Breast epithelium (tissue), 3 donors: ENCODE data around the gene ZNF688.

Experiments used
- POLR2A ChIP-seq: fragments of 450-650 bp; IDR thresholded peaks from one replicate; pipeline ENCODE4 v1.6.1; 2016; ENCODE audit warnings: antibody characterized with exemption, mild to moderate bottlenecking, moderate library complexity
- POLR2AphosphoS5 ChIP-seq, 3 donors: sonication (generic); formaldehyde crosslinking; IDR thresholded peaks; one replicate each; pipeline ENCODE4 v1.6.1; 2017; ENCODE audit warnings: antibody characterized with exemption in 3 of 3
- TF ChIP-seq, protein P1 (sequence below), 3 donors: fragments of 450-650 bp; IDR thresholded peaks; one replicate each; pipeline ENCODE4 v1.5.1; 2016 to 2017; ENCODE audit warnings: antibody characterized with exemption in 3 of 3, mild to moderate bottlenecking in 3 of 3, moderate library complexity in 3 of 3

DNA sequence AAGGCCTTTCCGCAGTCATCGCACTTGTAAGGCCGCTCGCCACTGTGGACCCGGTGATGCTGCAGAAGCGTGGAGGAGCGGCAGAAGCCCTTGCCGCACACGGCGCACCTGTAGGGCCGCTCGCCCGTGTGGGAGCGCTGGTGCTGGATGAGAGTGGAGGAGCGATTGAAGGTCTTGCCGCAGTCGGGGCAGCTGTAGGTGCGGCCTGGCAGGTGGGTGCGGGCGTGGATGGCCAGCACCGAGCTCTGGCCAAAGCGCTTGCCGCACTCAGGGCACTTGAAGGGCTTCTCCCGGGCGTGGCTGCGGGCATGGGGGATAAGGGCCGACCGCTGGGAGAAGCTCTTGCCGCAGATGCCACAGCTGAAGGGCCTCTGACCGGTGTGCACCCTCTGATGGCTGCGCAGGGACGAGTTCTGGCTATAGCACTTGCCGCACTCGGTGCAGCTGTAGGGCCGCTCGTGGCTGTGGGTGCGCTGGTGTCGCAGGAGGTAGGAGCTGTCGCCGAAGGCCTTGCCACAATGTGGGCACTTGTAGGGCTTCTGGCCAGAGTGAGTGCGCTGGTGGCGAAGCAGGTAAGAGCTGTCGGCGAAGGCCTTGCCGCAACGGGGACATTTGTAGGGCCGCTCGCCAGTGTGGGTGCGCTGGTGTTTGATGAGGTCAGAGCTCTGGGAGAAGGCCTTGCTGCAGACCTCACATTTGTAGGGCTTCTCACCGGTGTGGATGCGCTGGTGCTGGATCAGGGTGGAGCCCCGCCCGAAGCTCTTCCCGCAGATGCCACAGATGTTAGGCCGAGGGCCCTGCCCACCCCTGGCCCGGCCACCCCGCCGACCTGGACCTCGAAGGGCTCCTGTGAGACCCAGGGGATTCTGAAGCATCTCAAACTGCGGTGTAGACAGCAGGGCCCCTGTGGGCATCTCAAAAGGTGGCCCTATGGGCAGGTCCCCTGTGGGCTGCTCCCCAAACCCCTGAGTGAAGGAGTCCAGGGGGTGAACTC lies 46.6 kb downstream of the ZNF688 start:
- TF ChIP-seq, protein P1, sequence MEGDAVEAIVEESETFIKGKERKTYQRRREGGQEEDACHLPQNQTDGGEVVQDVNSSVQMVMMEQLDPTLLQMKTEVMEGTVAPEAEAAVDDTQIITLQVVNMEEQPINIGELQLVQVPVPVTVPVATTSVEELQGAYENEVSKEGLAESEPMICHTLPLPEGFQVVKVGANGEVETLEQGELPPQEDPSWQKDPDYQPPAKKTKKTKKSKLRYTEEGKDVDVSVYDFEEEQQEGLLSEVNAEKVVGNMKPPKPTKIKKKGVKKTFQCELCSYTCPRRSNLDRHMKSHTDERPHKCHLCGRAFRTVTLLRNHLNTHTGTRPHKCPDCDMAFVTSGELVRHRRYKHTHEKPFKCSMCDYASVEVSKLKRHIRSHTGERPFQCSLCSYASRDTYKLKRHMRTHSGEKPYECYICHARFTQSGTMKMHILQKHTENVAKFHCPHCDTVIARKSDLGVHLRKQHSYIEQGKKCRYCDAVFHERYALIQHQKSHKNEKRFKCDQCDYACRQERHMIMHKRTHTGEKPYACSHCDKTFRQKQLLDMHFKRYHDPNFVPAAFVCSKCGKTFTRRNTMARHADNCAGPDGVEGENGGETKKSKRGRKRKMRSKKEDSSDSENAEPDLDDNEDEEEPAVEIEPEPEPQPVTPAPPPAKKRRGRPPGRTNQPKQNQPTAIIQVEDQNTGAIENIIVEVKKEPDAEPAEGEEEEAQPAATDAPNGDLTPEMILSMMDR (IDR thresholded peaks at IDR 0.05) = no peak
- TF ChIP-seq POLR2A (no peak), POLR2AphosphoS5 (IDR thresholded peaks at IDR 0.05) (no peak)
